Gastrocnemius medialis (tissue), 4 donors: ENCODE data around the gene OPN1MW2.
"Not testable (repeated sequence)": the region's sequence is repeated elsewhere in the genome, so short reads cannot be mapped to it uniquely, and the experiment has no call there.

Source experiments
- CTCF ChIP-seq, 5 experiments: fragments of 450-650 bp in 3 of 5; fragments of 200-600 bp in 2 of 5; sonication (generic) in 2 of 5; IDR thresholded peaks in 4 of 5; conservative IDR thresholded peaks in 1 of 5; 1 replicate in 4 of 5; 2 replicates in 1 of 5; pipeline ENCODE4 v1.5.1; 2016 to 2019; ENCODE audit warnings: antibody characterized with exemption in 5 of 5, mild to moderate bottlenecking in 3 of 5, moderate library complexity in 3 of 5
- POLR2A ChIP-seq, 2 donors: fragments of 450-650 bp; IDR thresholded peaks; one replicate each; pipeline ENCODE4 v1.6.1; 2017; ENCODE audit warnings: antibody characterized with exemption in 2 of 2, mild to moderate bottlenecking in 2 of 2, moderate library complexity in 2 of 2

DNA sequence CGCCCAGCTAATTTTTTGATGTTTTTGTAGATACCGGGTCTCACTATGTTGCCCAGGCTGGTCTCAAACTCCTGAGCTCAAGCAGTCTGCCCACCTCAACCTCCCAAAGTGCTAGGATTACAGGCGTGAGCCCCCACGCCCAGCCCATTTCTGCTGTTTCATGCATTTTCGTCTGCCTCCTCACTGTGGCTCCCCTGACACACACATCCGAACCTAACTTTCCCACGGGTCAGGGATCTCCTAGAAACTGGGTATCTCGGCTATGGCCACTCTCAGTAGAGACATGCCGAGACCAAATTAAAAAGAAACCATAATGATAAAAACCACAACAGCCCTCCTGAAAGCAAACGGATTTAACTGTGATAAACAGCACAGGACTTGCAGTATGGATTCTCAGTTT, 28.5 kb downstream of the OPN1MW2 start:
- not testable (repeated sequence) for TF ChIP-seq CTCF (IDR thresholded peaks at IDR 0.05 in 4 of 5, conservative IDR thresholded peaks at IDR 0.05 in 1 of 5); POLR2A (IDR thresholded peaks at IDR 0.05)
